SU-DHL-6 (cell line): ENCODE results near the gene CACNA1G.

Experiments
- EZH2phosphoT487 ChIP-seq: fragments of 200-600 bp; sonication (generic), shearing (Covaris generic); conservative IDR thresholded peaks from 2 replicates; pipeline ENCODE4 v1.6.1; 2018; ENCODE audit warnings: mild to moderate bottlenecking, antibody characterized with exemption, low read length, moderate library complexity, mixed read lengths
- TF ChIP-seq, protein P1 (sequence below): fragments of 200-600 bp; sonication (generic); IDR thresholded peaks from one replicate; pipeline ENCODE4 v1.5.1; 2017; ENCODE audit warnings: antibody characterized with exemption, mild to moderate bottlenecking, low read length, moderate library complexity; ENCODE audit not compliant: insufficient read depth, poor library complexity, severe bottlenecking

DNA sequence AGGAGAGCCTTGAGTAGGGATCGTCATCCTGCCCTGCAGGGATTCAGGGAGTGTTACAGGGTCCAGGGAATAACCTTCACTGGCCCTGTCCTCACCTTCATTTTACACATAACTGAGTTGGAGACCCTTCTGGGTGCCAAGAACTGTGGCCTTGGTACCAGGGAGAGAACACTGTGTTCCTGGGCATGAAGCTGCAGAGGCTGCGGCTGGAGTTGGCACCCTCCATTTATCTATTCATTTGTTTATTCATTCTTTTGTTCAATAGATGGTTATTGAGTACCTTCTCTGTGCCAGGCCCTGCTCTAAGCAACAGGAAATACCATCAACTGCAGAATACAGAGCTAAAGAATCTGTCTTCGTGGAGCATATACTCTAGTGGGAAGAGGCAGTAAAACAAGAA lies 80.8 kb downstream of the CACNA1G start:
- TF ChIP-seq, protein P1, sequence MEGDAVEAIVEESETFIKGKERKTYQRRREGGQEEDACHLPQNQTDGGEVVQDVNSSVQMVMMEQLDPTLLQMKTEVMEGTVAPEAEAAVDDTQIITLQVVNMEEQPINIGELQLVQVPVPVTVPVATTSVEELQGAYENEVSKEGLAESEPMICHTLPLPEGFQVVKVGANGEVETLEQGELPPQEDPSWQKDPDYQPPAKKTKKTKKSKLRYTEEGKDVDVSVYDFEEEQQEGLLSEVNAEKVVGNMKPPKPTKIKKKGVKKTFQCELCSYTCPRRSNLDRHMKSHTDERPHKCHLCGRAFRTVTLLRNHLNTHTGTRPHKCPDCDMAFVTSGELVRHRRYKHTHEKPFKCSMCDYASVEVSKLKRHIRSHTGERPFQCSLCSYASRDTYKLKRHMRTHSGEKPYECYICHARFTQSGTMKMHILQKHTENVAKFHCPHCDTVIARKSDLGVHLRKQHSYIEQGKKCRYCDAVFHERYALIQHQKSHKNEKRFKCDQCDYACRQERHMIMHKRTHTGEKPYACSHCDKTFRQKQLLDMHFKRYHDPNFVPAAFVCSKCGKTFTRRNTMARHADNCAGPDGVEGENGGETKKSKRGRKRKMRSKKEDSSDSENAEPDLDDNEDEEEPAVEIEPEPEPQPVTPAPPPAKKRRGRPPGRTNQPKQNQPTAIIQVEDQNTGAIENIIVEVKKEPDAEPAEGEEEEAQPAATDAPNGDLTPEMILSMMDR, result no peak
- TF ChIP-seq EZH2phosphoT487, result no peak
